ENCODE results near the gene PCBP3. TPM values are rescaled to one million over a fixed set of nuclear protein-coding genes. Genes with fewer than 3 reads are reported as not detected.
"Not testable (repeated sequence)": the region's sequence is repeated elsewhere in the genome, so short reads cannot be mapped to it uniquely, and the experiment has no call there.

Gene PCBP3
- total and polyA plus RNA-seq, 2 of the 8 experiments (the other 6 are each of a cell fraction or from before 2014, with no cell fraction given), result 3.5 to 6.3 TPM

- H2AK5ac ChIP-seq (ENCODE audit: low read depth, low read length); H3K4me1 ChIP-seq (replicated peaks in 1 of 4; ENCODE audit: control insufficient read depth in 3 of 4, insufficient read depth in 4 of 4, low read length in 3 of 4); H3K79me2 ChIP-seq (ENCODE audit: control insufficient read depth in 1 of 2, insufficient read depth in 2 of 2, low read length in 2 of 2); H3K27ac ChIP-seq (ENCODE audit: low read depth, low read length); H2BK20ac ChIP-seq (ENCODE audit: low read length); CTCF ChIA-PET (ENCODE audit: partially characterized antibody); H3K18ac ChIP-seq (ENCODE audit: extremely low read depth, low read length); H4K91ac ChIP-seq (replicated peaks; ENCODE audit: insufficient read length, low read length); H2BK5ac ChIP-seq (ENCODE audit: low read depth, low read length); H3K4me3 ChIP-seq (ENCODE audit: extremely low read depth in 1 of 4, insufficient read depth in 2 of 4, low read depth in 3 of 4, low read length in 4 of 4); H3K27me3 ChIP-seq (replicated peaks in 1 of 4; ENCODE audit: control insufficient read depth in 3 of 4, extremely low read depth in 1 of 4, insufficient read depth in 3 of 4, low read length in 3 of 4); H3K79me1 ChIP-seq (ENCODE audit: low read depth, low read length); H2AFZ ChIP-seq (ENCODE audit: low read length); H3K56ac ChIP-seq (replicated peaks; ENCODE audit: insufficient read length, low read depth, low read length); H3K14ac ChIP-seq (ENCODE audit: insufficient read length); H3K9ac ChIP-seq (replicated peaks in 1 of 4; ENCODE audit: extremely low read depth in 1 of 4, low read depth in 3 of 4, low read length in 3 of 4); FAIRE-seq; H2BK15ac ChIP-seq (ENCODE audit: low read length); H2BK12ac ChIP-seq (ENCODE audit: low read depth, low read length); DNase-seq (ENCODE audit: low read depth in 1 of 2, low spot score in 2 of 2); H4K20me1 ChIP-seq (replicated peaks in 1 of 2; ENCODE audit: control insufficient read depth in 1 of 2, insufficient read depth in 2 of 2, low read length in 2 of 2); H3K4ac ChIP-seq (replicated peaks; ENCODE audit: insufficient read length, low read depth, low read length); H3K23ac ChIP-seq (ENCODE audit: insufficient read length); H2BK120ac ChIP-seq (replicated peaks; ENCODE audit: low read depth, low read length); H4K5ac ChIP-seq (ENCODE audit: insufficient read length, low read depth, low read length); H4K8ac ChIP-seq (ENCODE audit: extremely low read depth, insufficient read depth, low read length); H3K36me3 ChIP-seq (ENCODE audit: control insufficient read depth in 2 of 4, insufficient read depth in 4 of 4, low read length in 3 of 4); H3K4me2 ChIP-seq (ENCODE audit: insufficient read depth in 1 of 2, low read depth in 2 of 2, low read length in 2 of 2); H3K23me2 ChIP-seq (ENCODE audit: low read depth, low read length); POLR2A ChIA-PET (ENCODE audit: partially characterized antibody): not testable (repeated sequence)
- WGBS, 2 experiments (ENCODE audit: extremely low coverage in 1 of 2, insufficient coverage in 1 of 2, insufficient read length in 1 of 2, insufficient replicate concordance in 2 of 2, low coverage in 1 of 2, low lambda C conversion rate in 2 of 2, missing lambda C conversion rate in 1 of 2), result 82% methylated on average over 1 of the region's 8 CpGs; no CpG with 5 or more reads in 1 of the 2 experiments
- H3K9me3 ChIP-seq (ENCODE audit: insufficient read depth in 2 of 2, low read depth in 1 of 2, low read length in 1 of 2), result peaks cover 4 to 12% of the 10 kb centered on the region in 2 experiments; a peak in 2 of 4 replicates
Measured at GRCh38 chr21:45604681-45605080, 38.8 kb upstream of the PCBP3 start.
